GM12872 (cell line): ENCODE data around the gene VWF.

ENCODE experiments used
- CTCF ChIP-seq: IDR thresholded peaks from 3 replicates; pipeline ENCODE4 v1.5.1; 2011; ENCODE audit warnings: low read depth, mild to moderate bottlenecking, low read length, moderate library complexity; ENCODE audit not compliant: insufficient read depth

Gene VWF

GRCh38 chr12:6104027-6104426, 20.4 kb downstream of the VWF start:
- no peak for TF ChIP-seq CTCF

GRCh38 chr12:6099316-6099715, 25.2 kb downstream of the VWF start:
- TF ChIP-seq CTCF: no peak

- TF ChIP-seq CTCF: no peak
Observed at GRCh38 chr12:6097411-6097810, 27.1 kb downstream of the VWF start.

GRCh38 chr12:6096527-6096926, 27.9 kb downstream of the VWF start:
- TF ChIP-seq CTCF: no peak

GRCh38 chr12:6095269-6095668, 29.2 kb downstream of the VWF start:
- no peak for TF ChIP-seq CTCF

- no peak for TF ChIP-seq CTCF
Observed at GRCh38 chr12:6093764-6094163, 30.7 kb downstream of the VWF start.

- TF ChIP-seq CTCF: no peak
Observed at GRCh38 chr12:6092784-6093722, 31.4 kb downstream of the VWF start.
